H1 (cell line): Measurements from ENCODE around the gene KAT2A. TPM values are rescaled to one million over a fixed set of nuclear protein-coding genes. Genes with fewer than 3 reads are reported as not detected.

Experiments
- CTCF ChIA-PET: fragments of 300-600 bp; sonication (Branson Sonifier 250); formaldehyde crosslinking; loops from one replicate; lab custom pipeline; 2021; ENCODE audit not compliant: partially characterized antibody; lab: Charles Lee
- POLR2A ChIA-PET: fragments of 300-600 bp; sonication (Branson Sonifier 250); formaldehyde crosslinking; loops from one replicate; lab custom pipeline; 2021; ENCODE audit warnings: inconsistent platforms; ENCODE audit not compliant: partially characterized antibody; lab: Charles Lee
- DNase-seq, 2 experiments: peaks; one replicate each; pipeline versions ENCODE4 v3.0.0 to v3.0.0-alpha.2; 2010 to 2022; ENCODE audit warnings: low spot score in 2 of 2, low read depth in 1 of 2, mixed read lengths in 1 of 2
- FAIRE-seq: peaks from 2 replicates; lab custom pipeline; 2011; peaks lifted over from hg19 to GRCh38; lab: Jason Lieb, UNC
- H2AFZ ChIP-seq: 2 replicates; pipeline ENCODE4 v1.8.1; 2012; ENCODE audit warnings: low read length, inconsistent platforms
- H2AK5ac ChIP-seq: 2 replicates; pipeline ENCODE4 v1.6.1; 2013; ENCODE audit warnings: low read depth, low read length
- H2BK120ac ChIP-seq: replicated peaks from 2 replicates; pipeline ENCODE3; 2013; ENCODE audit warnings: low read depth, low read length, inconsistent platforms
- H2BK12ac ChIP-seq: 2 replicates; pipeline ENCODE4 v1.6.1; 2013; ENCODE audit warnings: low read depth, low read length
- H2BK15ac ChIP-seq: 2 replicates; pipeline ENCODE4 v1.6.1; 2013; ENCODE audit warnings: low read length
- H2BK20ac ChIP-seq: 2 replicates; pipeline ENCODE4 v1.6.1; 2013; ENCODE audit warnings: low read length
- H2BK5ac ChIP-seq: 2 replicates; pipeline ENCODE4 v1.6.1; 2013; ENCODE audit warnings: low read depth, low read length
- H3K14ac ChIP-seq: 2 replicates; pipeline ENCODE4 v1.6.1; 2013; ENCODE audit warnings: inconsistent platforms; ENCODE audit not compliant: insufficient read length
- H3K18ac ChIP-seq: 2 replicates; pipeline ENCODE4 v1.6.1; 2013; ENCODE audit warnings: low read length; ENCODE audit errors: extremely low read depth
- H3K23ac ChIP-seq: 2 replicates; pipeline ENCODE4 v1.6.1; 2013; ENCODE audit warnings: inconsistent platforms; ENCODE audit not compliant: insufficient read length
- H3K23me2 ChIP-seq: 2 replicates; pipeline ENCODE4 v1.6.1; 2013; ENCODE audit warnings: low read depth, low read length
- H3K27ac ChIP-seq: 2 replicates; pipeline ENCODE4 v1.6.1; 2011; ENCODE audit warnings: low read depth, low read length, inconsistent platforms
- H3K27me3 ChIP-seq, 4 experiments: replicated peaks in 1 of 4; 1 replicate in 1 of 4; 2 replicates in 3 of 4; pipeline versions ENCODE4 v1.6.1 to v1.8.1; 2011 to 2013; ENCODE audit warnings: low read length in 3 of 4, mild to moderate bottlenecking in 3 of 4, inconsistent platforms in 2 of 4, mixed read lengths in 2 of 4, moderate library complexity in 1 of 4; ENCODE audit not compliant: control insufficient read depth in 3 of 4, insufficient read depth in 3 of 4; ENCODE audit errors: extremely low read depth in 1 of 4
- H3K36me3 ChIP-seq, 4 experiments: 2 replicates each; pipeline versions ENCODE4 v1.6.1 to v1.8.1; 2011 to 2013; ENCODE audit warnings: mild to moderate bottlenecking in 4 of 4, low read length in 3 of 4, moderate library complexity in 2 of 4, control low read depth in 1 of 4, inconsistent platforms in 1 of 4; ENCODE audit not compliant: insufficient read depth in 4 of 4, control insufficient read depth in 2 of 4
- H3K4ac ChIP-seq: replicated peaks from 2 replicates; pipeline ENCODE3; 2013; ENCODE audit warnings: low read length, low read depth, mixed read lengths, inconsistent platforms; ENCODE audit not compliant: insufficient read length
- H3K4me1 ChIP-seq, 4 experiments: replicated peaks in 1 of 4; 1 replicate in 1 of 4; 2 replicates in 3 of 4; pipeline versions ENCODE4 v1.6.1 to v1.8.1; 2011 to 2013; ENCODE audit warnings: low read length in 3 of 4, inconsistent platforms in 2 of 4, mixed read lengths in 1 of 4; ENCODE audit not compliant: insufficient read depth in 4 of 4, control insufficient read depth in 3 of 4
- H3K4me2 ChIP-seq, 2 experiments: 2 replicates each; pipeline versions ENCODE4 v1.6.1 to v1.8.1; 2011 to 2013; ENCODE audit warnings: low read depth in 2 of 2, low read length in 2 of 2, control low read depth in 1 of 2, inconsistent platforms in 1 of 2, mild to moderate bottlenecking in 1 of 2; ENCODE audit not compliant: insufficient read depth in 1 of 2
- H3K4me3 ChIP-seq, 4 experiments: fragments of 200-600, 300-600 bp in 1 of 4; sonication (generic), shearing (Covaris generic), sonication (Bioruptor Twin) in 1 of 4; 2 replicates each; pipeline versions ENCODE4 v1.5.1 to v1.8.1; 2011 to 2016; ENCODE audit warnings: low read length in 4 of 4, low read depth in 3 of 4, control low read depth in 2 of 4, inconsistent platforms in 2 of 4, mild to moderate bottlenecking in 2 of 4, mixed read lengths in 1 of 4, moderate library complexity in 1 of 4; ENCODE audit not compliant: insufficient read depth in 2 of 4; ENCODE audit errors: extremely low read depth in 1 of 4
- H3K56ac ChIP-seq: replicated peaks from 2 replicates; pipeline ENCODE3; 2013; ENCODE audit warnings: low read depth, mild to moderate bottlenecking, mixed read lengths, low read length, inconsistent platforms; ENCODE audit not compliant: insufficient read length
- H3K79me1 ChIP-seq: 2 replicates; pipeline ENCODE4 v1.6.1; 2013; ENCODE audit warnings: low read depth, low read length, control low read depth
- H3K79me2 ChIP-seq, 2 experiments: 2 replicates each; pipeline versions ENCODE4 v1.6.1 to v1.8.1; 2012 to 2013; ENCODE audit warnings: low read length in 2 of 2, mild to moderate bottlenecking in 2 of 2, inconsistent platforms in 1 of 2; ENCODE audit not compliant: insufficient read depth in 2 of 2, control insufficient read depth in 1 of 2
- H3K9ac ChIP-seq, 4 experiments: replicated peaks in 1 of 4; 1 replicate in 1 of 4; 2 replicates in 3 of 4; pipeline versions ENCODE4 v1.6.1 to v1.8.1; 2011 to 2013; ENCODE audit warnings: low read depth in 3 of 4, low read length in 3 of 4, control low read depth in 2 of 4, mild to moderate bottlenecking in 2 of 4, moderate library complexity in 2 of 4, inconsistent platforms in 1 of 4; ENCODE audit errors: extremely low read depth in 1 of 4
- H3K9me3 ChIP-seq, 2 experiments: 2 replicates each; pipeline versions ENCODE4 v1.6.1 to v1.8.1; 2012 to 2013; ENCODE audit warnings: mild to moderate bottlenecking in 2 of 2, moderate library complexity in 2 of 2, control low read depth in 1 of 2, inconsistent platforms in 1 of 2, low read depth in 1 of 2, low read length in 1 of 2, mixed read lengths in 1 of 2; ENCODE audit not compliant: insufficient read depth in 2 of 2
- H4K20me1 ChIP-seq, 2 experiments: replicated peaks in 1 of 2; 2 replicates each; pipeline versions ENCODE3 to v1.8.1; 2011 to 2013; ENCODE audit warnings: inconsistent platforms in 2 of 2, low read length in 2 of 2, mild to moderate bottlenecking in 1 of 2; ENCODE audit not compliant: insufficient read depth in 2 of 2, control insufficient read depth in 1 of 2
- H4K5ac ChIP-seq: 2 replicates; pipeline ENCODE4 v1.6.1; 2013; ENCODE audit warnings: low read length, low read depth, mixed read lengths, inconsistent platforms; ENCODE audit not compliant: insufficient read length
- H4K8ac ChIP-seq: 2 replicates; pipeline ENCODE4 v1.8.0; 2013; ENCODE audit warnings: mild to moderate bottlenecking, moderate library complexity, low read length, inconsistent platforms; ENCODE audit not compliant: insufficient read depth; ENCODE audit errors: extremely low read depth
- H4K91ac ChIP-seq: replicated peaks from 2 replicates; pipeline ENCODE3; 2013; ENCODE audit warnings: low read length, mixed read lengths, inconsistent platforms; ENCODE audit not compliant: insufficient read length
- CBX5 ChIP-seq: fragments of 300-800, 300-1000 bp; sonication (generic); IDR thresholded peaks from 2 replicates; pipeline ENCODE4 v1.7.1; 2016; ENCODE audit warnings: antibody characterized with exemption, low read length, low read depth
- CTCF ChIP-seq, 3 experiments: IDR thresholded peaks; 1 replicate in 2 of 3; 2 replicates in 1 of 3; pipeline versions ENCODE4 v1.5.1 to v1.6.1; 2011; ENCODE audit warnings: low read length in 3 of 3, mild to moderate bottlenecking in 3 of 3, inconsistent platforms in 2 of 3, low read depth in 1 of 3, moderate library complexity in 1 of 3; ENCODE audit not compliant: insufficient read depth in 1 of 3; ENCODE audit errors: control extremely low read depth in 1 of 3
- RAD21 ChIP-seq, 2 experiments: IDR thresholded peaks in 1 of 2; conservative IDR thresholded peaks in 1 of 2; 2 replicates each; pipeline ENCODE4 v1.6.1; 2011; ENCODE audit warnings: low read depth in 2 of 2, low read length in 2 of 2, improper control_type of control experiment in 1 of 2, inconsistent platforms in 1 of 2, mild to moderate bottlenecking in 1 of 2, moderate library complexity in 1 of 2
- SAP30 ChIP-seq: fragments of 300-600 bp; sonication (generic); IDR thresholded peaks from 2 replicates; pipeline ENCODE4 v1.7.1; 2012; ENCODE audit warnings: low read length, moderate library complexity, mild to moderate bottlenecking, inconsistent platforms; ENCODE audit not compliant: insufficient read depth, insufficient replicate concordance
- WGBS, 2 experiments: shearing (Covaris generic) in 1 of 2; methylation state at CpG; one replicate each; pipeline versions ENCODE4 v1.1.6 to v1.1.7; 2013 to 2015; ENCODE audit warnings: low lambda C conversion rate in 2 of 2, mixed read lengths in 2 of 2, inconsistent platforms in 1 of 2, low coverage in 1 of 2, missing lambda C conversion rate in 1 of 2; ENCODE audit not compliant: insufficient replicate concordance in 2 of 2, insufficient coverage in 1 of 2, insufficient read length in 1 of 2; ENCODE audit errors: extremely low coverage in 1 of 2, missing lambda C conversion rate in 1 of 2; 5-methylcytosine and 5-hydroxymethylcytosine counted together
- polyA plus RNA-seq, 7 experiments: library from polyadenylated mRNA; depleted of rRNA in 3 of 7; stranded (reverse) in 5 of 7; unstranded in 2 of 7; fragments of >200 nt in 5 of 7; fragments of 200-250 nt in 2 of 7; gene quantifications; 1 replicate in 5 of 7; 2 replicates in 1 of 7; 4 replicates in 1 of 7; pipeline versions ENCODE4 v1.2.1 to v1.2.3, GENCODE V29; 2011 to 2013; ENCODE audit warnings: missing spikeins in 2 of 7, mixed read lengths in 2 of 7
- total RNA-seq: library from RNA; stranded (reverse); fragmentation: NEBNext Ultra II Directional; extraction: Animal tissue kit (Norgen Biotek cat#: 25700); gene quantifications from 2 replicates; pipeline ENCODE4 v1.2.1, GENCODE V29; 2021

The KAT2A gene
- total and polyA plus RNA-seq, 2 of the 8 experiments (the other 6 are each of a cell fraction or from before 2014, with no cell fraction given): 34.2 to 40.1 TPM

- POLR2A ChIA-PET: interaction anchor here (1.1 to 1.8 kb wide), 2 partner anchors 9 to 17 kb away, joined by 3 to 5 read pairs; partner anchors contain the start of genes HSPB9 and KAT2A
- no peak overlapping the region for H3K4ac ChIP-seq
- peaks cover 0 to 23% of the 10 kb centered on the region in 2 experiments; a peak in 2 of 4 replicates for H3K79me2 ChIP-seq
- peaks cover 6 to 44% (median 26%) of the 10 kb centered on the region in 4 experiments for H3K36me3 ChIP-seq
- no peak overlapping the region for H3K14ac ChIP-seq
- TF ChIP-seq CTCF (IDR thresholded peaks at IDR 0.05; ENCODE audit: control extremely low read depth in 1 of 3, insufficient read depth in 1 of 3, low read depth in 1 of 3, low read length in 3 of 3) (peak in 2 of 3 experiments; percentile 1 to 25; a peak in 1 of 4 replicates), RAD21 (IDR thresholded peaks at IDR 0.05 in 1 of 2, conservative IDR thresholded peaks at IDR 0.05 in 1 of 2; ENCODE audit: low read depth in 2 of 2, low read length in 2 of 2) (peak in 1 of 2 experiments; percentile 9; a peak in 2 of 4 replicates), SAP30 (no peak), CBX5 (no peak)
- TF ChIP-seq, all 59 proteins: peak for 2
- H2BK20ac ChIP-seq: no peak overlapping the region
- peaks cover 12% of the 10 kb centered on the region for H3K79me1 ChIP-seq
- H4K20me1 ChIP-seq: peaks cover 11 to 13% of the 10 kb centered on the region in 2 experiments
- no peak overlapping the region for H3K9ac ChIP-seq
- no peak overlapping the region for H4K91ac ChIP-seq
- H2BK12ac ChIP-seq: no peak overlapping the region
- no peak for FAIRE-seq
- DNase-seq: no peak
- CTCF ChIA-PET: interaction anchor here (0.7 to 11.7 kb wide), 24 partner anchors 9 to 192 kb away, joined by 3 to 97 read pairs (median 4); partner anchors contain the start of genes HSPB9, KAT2A and NKIRAS2
- no peak overlapping the region for H4K8ac ChIP-seq
- no peak overlapping the region for H2AFZ ChIP-seq
- no peak overlapping the region for H3K56ac ChIP-seq
- no peak overlapping the region for H4K5ac ChIP-seq
- no peak overlapping the region for H3K4me3 ChIP-seq
- H3K23me2 ChIP-seq: peaks cover 3% of the 10 kb centered on the region; the same call in 1 of the 2 replicates
- no peak overlapping the region for H3K18ac ChIP-seq
- no peak overlapping the region; the same call in 1 of the 2 replicates for H3K27ac ChIP-seq
- no peaks in the 10 kb centered on the region for H3K27me3 ChIP-seq
- no peak overlapping the region for H3K23ac ChIP-seq
- H2BK5ac ChIP-seq: no peak overlapping the region
- no peak overlapping the region for H3K4me2 ChIP-seq
- H3K4me1 ChIP-seq: peaks cover 0 to 3% (median 1%) of the 10 kb centered on the region in 4 experiments; a peak in 1 of 7 replicates
- WGBS, 2 experiments: 88% methylated on average over 16 of the region's 16 CpGs; no CpG with 5 or more reads in 1 of the 2 experiments
- no peak overlapping the region for H2BK120ac ChIP-seq
- H3K9me3 ChIP-seq: no peaks in the 10 kb centered on the region
- H2BK15ac ChIP-seq: no peak overlapping the region
- H2AK5ac ChIP-seq: no peak overlapping the region
These were observed 9.3 kb upstream of the KAT2A start for GRCh38 chr17:42130310-42130936.
